K562 treated with DMSO at 1 percent for 48 hours (cell line): ENCODE measurements around the gene MSH5. TPM values are rescaled to one million over a fixed set of nuclear protein-coding genes. Genes with fewer than 3 reads are reported as not detected.

ENCODE experiments used
- total RNA-seq: library from RNA; unstranded; fragments of 300-600 nt; gene quantifications from 2 replicates; pipeline ENCODE4 v1.2.3, GENCODE V29; 2022; ENCODE audit warnings: low replicate concordance; ENCODE audit errors: extremely low read depth

Gene MSH5
- total RNA-seq: not detected in 2 replicates

GRCh38 chr6:31739639-31740396 is at the start of gene MSH5:
TSS of gene MSH5 (plus strand) at chr6:31740005. CDS start at chr6:31740467, 462 bp downstream.

DNA sequence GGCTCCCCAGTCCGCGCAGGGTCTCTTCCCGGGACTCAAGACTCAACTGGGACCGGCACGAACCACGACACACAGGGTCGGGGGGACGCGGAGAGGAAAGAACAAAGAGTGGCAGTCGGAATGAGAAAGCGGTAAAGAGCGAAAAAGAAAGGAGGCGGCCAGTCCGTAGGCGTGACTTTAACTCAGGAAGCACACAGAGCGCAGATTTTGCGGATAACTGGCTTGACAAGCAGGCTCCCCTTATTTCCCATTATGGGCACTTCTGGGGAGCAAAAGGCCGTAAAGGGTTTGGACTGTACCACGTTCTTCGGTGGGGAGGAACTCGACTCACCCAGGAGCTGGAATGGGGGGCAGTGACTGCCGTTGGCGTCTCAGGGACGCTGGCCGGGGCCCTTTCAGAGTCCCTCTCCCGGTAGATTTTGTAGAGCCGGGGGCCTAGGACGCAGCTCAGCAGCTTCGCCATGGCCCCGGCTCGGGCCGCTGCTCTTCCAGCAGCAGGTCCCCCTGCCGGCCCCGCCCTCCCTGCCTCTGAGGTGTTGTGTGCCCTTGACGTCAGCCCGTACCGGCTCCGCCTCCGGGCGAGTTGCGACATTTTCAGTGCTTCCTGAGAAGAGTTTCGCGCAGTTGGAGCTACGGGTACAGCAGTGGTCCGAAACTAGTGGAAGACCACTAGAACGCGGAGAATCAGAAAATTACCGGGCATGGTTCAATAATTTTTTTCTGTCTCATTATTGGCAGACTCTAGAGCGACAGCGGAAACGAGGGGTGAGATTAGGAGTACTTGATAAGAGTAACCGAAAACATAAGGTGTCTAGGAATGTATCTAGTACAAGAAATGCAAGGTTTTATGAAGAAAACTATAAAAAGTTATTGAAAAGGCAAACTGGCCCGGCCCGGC is 36.7 kb upstream of the MSH5 start, which contains the start of gene ABHD16A:
TSS of gene ABHD16A (minus strand) at position 506 of the 898 bp plus-strand sequence. CDS start at position 463, 43 bp downstream.

DNA sequence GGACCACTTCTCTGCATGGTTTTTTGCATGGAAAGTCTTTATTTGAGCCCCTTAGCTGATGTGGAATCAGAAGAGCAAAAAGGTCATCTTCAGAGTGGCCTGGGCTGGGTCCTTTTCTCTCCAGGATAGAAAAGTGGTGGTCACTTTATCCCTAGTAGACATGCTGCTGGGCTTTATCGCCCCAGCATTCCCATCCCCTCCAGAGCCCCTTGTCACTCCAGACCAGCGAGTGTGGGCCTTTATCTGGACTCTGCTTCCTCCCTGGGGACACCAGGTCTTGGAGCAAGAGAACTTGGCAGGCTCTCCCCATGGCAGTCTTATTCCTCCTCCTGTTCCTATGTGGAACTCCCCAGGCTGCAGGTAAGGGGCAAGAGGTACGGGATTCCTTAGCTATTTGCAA is 33.2 kb upstream of the MSH5 start, which contains the start of gene LY6G6F:
TSS of gene LY6G6F (plus strand) at position 268 of the 400 bp plus-strand sequence. CDS start at position 309, 41 bp downstream.

DNA sequence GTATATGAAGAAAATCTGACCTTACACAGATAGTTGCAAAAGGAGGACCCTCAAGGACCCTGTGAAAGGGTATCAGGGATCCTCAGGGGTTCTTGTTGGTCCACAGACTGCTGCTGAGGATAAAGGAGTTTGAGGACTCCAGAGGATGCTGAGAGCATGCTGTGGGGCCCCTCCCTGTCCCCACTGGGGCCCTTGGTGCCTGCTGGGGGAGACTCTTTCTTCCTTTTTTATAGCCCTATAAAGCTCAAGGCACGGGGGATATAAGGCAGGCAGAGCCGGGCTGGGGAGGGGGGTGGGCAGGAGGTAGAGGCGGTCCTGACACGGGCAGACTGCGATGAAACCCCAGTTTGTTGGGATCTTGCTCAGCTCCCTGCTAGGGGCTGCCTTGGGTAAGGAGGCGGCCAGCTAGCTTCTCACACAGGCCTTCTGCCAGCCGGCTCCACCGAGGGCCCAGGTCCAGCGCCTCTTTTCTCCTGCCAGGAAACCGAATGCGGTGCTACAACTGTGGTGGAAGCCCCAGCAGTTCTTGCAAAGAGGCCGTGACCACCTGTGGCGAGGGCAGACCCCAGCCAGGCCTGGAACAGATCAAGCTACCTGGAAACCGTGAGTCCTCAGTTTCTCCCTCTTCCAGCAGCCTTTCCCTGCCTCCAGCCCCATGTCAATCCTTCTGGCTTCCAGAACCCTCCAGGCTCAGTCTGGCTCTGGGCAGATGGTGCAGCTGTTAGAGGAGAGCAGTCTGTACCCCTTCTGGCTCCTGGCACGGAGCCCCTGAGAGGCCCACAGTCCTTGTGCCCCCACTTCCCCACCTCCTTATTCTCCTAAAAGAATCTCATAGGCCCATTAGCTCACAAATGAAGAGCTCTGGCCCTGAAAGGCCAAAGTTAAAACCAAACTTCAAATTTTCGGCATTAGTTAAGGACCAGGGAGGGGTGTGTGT is 24.5 kb upstream of the MSH5 start, which contains the start of gene LY6G6D:
TSS of gene LY6G6D (plus strand) at position 327 of the 937 bp plus-strand sequence. CDS start at position 335, 8 bp downstream.

GRCh38 chr6:31721351-31722020 is 18.3 kb upstream of the MSH5 start, which contains the start of gene LY6G6C:
TSS of gene LY6G6C (minus strand) at chr6:31721746. CDS start at chr6:31721679, 67 bp downstream.

GRCh38 chr6:31723245-31723979 is 16.4 kb upstream of the MSH5 start, which contains the start of gene MPIG6B:
TSS of gene MPIG6B (plus strand) at chr6:31723373. CDS start at chr6:31723384, 11 bp downstream.

DNA sequence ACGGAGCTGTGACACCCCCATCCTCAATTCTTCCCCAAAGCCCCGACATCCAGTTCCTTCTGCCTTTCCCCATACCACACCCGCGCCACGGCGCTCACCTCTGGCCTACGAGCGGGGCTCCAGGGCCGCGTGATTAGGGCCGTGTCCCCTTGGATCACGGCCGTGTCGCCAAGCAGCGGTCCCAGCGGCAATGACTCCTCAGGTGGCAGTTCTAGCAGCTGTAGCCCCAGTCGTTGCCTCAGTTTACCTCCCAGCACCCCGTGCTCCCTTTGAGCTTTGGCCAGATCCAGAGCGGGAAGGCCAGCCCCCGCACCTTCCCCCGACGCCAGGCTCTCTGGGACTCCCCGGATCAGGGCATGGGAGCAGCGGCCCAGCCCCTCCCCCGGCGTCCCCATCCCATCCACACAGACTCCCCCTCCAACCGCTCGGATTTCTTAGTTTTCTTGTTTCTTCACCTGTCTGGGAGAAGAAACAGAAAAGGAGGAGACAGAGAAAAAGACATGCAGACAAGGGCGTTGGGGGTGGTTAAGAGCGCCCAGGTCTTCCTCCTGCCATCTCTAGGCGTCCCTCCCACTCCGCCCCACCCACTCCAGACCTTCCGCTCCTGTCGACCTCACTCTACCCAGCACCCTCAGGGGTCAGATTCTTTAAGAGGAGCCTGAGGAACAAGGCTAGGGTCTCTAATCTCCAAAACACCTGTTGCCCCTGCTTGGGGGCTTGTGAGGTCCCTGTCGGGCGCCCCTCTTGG is 10.9 kb upstream of the MSH5 start, which contains the start of gene DDAH2:
TSS of gene DDAH2 (minus strand) at position 533 of the 748 bp plus-strand sequence. CDS start at position 395, 138 bp downstream.

DNA sequence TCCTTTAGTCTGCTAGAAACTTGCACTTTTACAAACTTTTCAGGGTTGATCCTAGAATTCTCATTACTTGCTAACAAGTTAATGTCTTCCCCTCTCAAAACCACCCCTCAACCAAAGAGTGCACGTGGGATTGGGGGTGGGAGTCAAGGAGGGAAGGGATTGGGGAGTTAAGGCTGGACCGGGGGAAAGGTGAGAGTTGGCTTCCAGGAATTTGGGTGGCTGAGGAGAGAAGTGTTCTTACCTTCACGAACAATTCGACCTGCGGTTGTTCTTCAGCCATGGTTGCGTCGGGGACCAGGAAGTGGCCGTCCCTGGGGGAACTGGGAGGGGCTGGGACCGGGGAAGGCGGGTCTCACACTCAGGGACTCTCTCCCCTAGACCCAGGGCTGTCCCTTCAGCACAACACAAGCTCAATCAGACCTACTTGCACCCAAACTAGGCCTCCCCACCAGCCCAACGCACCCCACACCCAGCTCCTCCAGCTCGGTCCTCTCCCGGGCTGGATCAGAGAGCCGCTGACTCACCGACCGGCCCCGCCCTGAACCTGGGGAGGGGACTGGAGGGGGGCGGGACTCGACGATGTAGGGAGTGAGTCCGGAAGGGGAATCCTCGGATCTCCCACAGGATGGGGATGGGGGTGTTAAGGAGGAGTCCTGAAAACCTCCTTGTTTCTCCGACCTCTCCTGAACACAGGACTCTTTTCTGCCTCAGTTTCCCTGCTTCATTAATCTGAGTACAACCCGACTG is 3.6 kb upstream of the MSH5 start, which contains the start of gene CLIC1:
TSS of gene CLIC1 (minus strand) at position 510 of the 747 bp plus-strand sequence. CDS start at position 280, 230 bp downstream.

DNA sequence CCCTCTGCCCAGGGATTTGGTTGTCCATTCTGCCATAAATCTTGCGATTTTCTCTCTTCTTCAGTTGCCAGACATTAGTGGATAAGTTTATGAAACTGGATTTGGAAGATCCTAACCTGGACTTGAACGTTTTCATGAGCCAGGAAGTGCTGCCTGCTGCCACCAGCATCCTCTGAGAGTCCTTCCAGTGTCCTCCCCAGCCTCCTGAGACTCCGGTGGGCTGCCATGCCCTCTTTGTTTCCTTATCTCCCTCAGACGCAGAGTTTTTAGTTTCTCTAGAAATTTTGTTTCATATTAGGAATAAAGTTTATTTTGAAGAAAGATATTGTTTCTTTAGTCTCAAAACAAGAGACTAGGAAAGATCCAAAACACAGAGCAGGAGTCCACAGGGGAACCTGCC is 22.6 kb downstream of the MSH5 start, which contains the start of gene SAPCD1:
TSS of gene SAPCD1 (plus strand) at position 301 of the 400 bp plus-strand sequence. CDS start 399 bp downstream, outside the sequence.

DNA sequence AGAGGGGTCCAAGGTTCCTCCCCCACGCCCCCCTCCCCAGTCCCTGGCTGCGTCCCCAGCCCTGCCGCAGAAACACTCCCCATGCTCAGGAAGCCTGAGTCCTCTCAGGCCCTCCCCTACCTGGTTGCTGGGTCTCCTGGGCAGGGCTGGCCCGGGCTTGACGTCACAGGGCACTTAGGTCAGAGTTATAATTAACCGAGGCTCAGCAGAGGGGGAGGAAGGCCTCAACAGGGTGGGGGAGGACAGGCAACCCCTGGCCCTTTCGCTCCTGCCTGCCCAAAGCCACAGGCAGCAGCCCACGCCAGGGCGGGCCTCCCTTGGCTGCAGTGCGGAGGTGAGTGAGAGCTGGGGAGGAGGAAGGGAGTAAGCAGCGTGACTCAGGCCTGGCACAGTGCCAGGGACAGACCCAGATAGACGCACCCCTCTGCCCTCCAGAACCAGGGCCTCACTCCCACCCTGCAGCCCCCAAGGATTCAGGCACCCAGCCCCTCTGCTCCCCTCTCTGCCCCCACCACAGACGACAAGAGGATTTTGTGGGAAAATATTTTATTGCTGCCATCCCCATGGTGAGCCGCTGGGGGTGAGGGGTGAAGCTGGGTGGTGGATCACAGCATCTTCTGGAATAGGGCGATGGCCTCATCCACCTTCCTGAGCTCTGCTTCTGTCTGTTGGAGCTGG is 37.3 kb downstream of the MSH5 start, which contains the start of gene VWA7:
TSS of gene VWA7 (minus strand) at position 340 of the 678 bp plus-strand sequence. CDS start 549 bp downstream, outside the sequence.

GRCh38 chr6:31795616-31796298 is 56.0 kb downstream of the MSH5 start, which contains the start of gene VARS1:
TSS of gene VARS1 (minus strand) at chr6:31795752. CDS start at chr6:31795217, 535 bp downstream.

GRCh38 chr6:31806470-31807272 is 66.9 kb downstream of the MSH5 start, which contains the start of gene LSM2:
TSS of gene LSM2 (minus strand) at chr6:31806966. CDS start at chr6:31806757, 209 bp downstream.

